COLO829 (cell line): ENCODE data around the gene OOSP4B.
"Not testable (repeated sequence)": the region's sequence is repeated elsewhere in the genome, so short reads cannot be mapped to it uniquely, and the experiment has no call there.

Source experiments
- DNase-seq: peaks from one replicate; pipeline ENCODE4 v3.0.0; 2012; ENCODE audit warnings: low spot score

The OOSP4B gene

DNA sequence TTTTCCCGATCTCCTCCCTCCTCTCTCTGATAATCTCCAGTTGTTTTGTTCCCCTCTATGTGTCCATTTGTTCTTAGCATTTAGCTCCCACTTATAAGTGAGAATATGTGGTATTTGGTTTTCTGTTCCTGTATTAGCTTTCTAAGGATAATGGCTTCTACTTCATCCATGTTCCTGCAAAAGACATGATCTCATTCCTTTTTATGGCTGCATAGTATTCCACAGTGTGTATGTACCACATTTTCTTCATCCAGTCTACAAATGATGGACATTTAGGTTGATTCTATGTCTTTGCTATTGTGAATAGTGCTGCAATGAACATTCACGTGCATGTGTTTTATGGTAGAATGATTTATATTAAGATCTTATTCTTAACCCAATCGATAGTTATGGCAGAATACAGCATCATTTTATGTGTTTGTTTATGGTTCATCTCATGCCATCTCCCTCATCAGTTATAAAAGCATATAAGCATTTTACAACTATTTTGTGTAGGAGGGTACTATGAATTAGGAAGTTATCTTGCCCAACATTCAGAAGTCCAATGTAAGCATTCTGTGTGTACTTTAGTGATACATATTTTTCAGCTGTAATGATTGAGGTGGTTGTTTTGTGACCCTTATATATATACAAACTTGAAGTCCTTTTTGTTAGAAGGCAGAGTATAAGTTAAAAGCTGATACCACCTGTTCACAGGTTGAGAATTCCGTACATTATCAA, 42.7 kb downstream of the OOSP4B start:
- no peak for DNase-seq

GRCh38 chr11:60064111-60064510, 47.1 kb downstream of the OOSP4B start:
- no peak for DNase-seq

DNA sequence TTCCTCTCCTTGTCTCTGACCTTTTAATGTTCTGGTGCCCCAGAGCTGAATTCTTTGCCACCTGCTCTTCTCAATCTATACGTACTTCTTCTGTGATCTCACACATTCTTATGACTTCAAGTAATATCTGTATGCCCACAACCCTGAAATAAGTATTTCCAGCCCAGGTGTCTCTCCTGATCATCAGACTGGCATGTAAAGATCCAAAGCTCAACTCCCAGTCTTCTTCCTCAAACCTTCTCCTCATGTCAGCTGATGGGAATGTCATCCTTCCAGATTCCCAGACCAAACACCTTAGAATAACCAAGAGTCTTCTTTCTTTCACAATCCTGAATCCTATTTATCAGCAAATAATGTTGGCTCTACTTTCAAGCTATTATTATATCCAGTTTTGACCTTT, 48.8 kb downstream of the OOSP4B start:
- DNase-seq = no peak

DNA sequence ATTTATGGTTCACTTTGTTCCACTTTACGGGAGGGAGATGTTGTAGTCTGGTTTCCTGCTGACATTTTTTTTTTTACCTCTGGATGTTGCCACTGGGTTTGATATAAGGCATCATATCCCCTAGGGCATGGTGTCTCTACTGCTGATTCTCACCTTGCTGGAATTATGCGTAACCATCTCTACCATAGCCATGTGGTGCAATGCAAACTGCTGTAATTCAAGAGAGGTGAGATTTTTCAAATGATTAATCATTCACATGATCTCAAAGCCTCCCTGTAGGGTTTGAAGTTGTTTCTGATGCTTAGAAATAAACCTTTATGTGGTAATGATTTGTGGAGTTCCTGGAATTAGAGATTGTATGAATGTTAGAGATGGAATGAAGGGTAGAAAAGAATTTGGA, 52.5 kb downstream of the OOSP4B start:
- DNase-seq = no peak

DNA sequence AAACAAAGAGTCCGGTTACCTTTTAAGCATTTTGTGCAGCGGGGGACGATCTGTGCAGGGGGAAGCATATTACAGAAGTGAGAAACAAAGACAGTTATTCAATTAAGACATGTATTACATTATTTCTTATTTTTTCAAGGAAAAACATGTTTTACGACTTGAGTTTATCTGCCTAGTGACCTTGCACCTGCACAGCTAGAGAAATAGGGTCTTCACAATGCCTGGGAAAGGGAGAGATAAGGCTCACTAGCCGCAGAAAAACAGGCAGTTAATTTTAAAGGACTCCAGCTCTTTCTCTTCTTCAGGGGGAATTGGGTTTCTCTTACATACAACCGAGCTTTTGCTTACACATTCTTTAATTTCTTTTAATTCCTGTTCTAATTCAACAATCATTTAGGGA, 54.7 kb downstream of the OOSP4B start:
- not testable (repeated sequence) for DNase-seq

DNA sequence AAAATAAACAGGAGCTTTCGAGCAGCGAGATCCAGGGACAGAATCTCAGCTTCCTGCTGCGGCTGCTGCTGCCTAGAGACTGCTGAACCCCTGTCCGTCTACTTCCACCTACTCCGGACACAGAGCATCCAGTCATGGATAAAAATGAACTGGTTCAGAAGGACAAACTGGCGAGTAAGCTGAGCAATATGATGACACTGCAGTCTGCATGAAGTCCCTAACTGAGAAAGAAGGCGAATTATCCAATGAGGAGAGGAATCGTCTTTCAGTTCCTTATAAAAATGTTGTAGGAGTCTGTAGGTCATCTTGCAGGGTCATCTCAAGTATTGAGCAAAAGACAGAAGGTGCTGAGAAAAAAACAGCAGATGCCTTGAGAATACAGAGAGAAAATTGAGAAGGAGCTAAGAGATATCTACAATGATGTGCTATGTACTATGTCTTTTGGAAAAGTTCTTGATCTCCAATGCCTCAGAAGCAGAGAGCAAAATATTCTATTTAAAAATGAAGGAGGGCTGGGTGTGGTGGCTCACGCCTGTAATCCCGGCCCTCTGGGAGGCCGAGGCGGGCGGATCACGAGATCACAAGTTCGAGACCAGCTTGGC, 60.3 kb downstream of the OOSP4B start:
- no peak for DNase-seq

GRCh38 chr11:60077981-60078380, 61.0 kb downstream of the OOSP4B start:
- DNase-seq = no peak

DNA sequence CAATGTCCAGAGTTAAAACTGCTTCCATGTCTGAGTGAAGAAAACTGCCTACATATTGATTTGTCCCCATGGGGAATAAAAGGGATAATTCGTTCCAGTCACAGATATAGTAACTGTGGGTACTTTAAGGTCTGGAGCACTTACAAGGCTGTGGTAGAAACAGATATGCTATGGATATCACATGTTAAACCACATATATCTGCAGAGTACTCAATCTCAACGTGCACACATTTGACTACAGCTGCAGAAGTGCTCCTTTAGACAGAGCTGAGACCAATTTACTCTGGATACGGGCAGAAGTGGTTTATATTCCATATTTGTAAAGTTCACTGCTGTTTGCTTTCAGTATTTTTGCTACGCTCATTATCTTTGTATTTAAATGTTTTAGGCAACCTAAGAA, 61.8 kb downstream of the OOSP4B start:
- DNase-seq = no peak

DNA sequence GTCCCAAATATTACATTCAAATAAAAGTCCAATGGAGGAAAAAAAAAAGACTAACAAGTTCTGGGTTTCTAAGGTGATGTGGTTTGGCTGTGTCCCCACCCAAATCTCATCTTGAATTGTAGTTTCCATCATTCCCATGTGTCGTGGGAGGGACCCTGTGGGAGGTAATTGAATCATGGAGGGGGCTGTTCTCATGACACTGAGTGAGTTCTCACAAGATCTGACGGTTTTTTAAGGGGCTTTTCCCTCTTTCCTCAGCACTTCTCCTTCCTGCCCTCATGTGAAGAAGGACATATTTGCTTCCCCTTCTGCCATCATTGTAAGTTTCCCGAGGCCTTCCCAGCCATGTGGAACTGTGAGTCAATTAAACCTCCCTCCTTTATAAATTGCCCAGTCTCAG, 63.6 kb downstream of the OOSP4B start:
- DNase-seq = no peak
